Right cardiac atrium (tissue), 5 donors: ENCODE data around the gene MLH3. TPM values are rescaled to one million over a fixed set of nuclear protein-coding genes. Genes with fewer than 3 reads are reported as not detected.
A peak's percentile ranks its signal among the peaks of the same experiment; 100 is the strongest.
"Not testable (repeated sequence)": the region's sequence is repeated elsewhere in the genome, so short reads cannot be mapped to it uniquely, and the experiment has no call there.

Experiments
- ATAC-seq, 2 donors: fragments of 200-7000 bp; cut with Tn5 transposase; one replicate each; pipeline versions ENCODE4 v1.8.0 to v1.9.1; 2020; ENCODE audit warnings: moderate library complexity in 2 of 2, mild to moderate bottlenecking in 1 of 2
- DNase-seq, 3 donors: peaks; one replicate each; pipeline ENCODE4 v3.0.0-alpha.2; 2020
- H3K27ac ChIP-seq: one replicate; pipeline ENCODE4 v1.5.1; 2013; ENCODE audit warnings: mild to moderate bottlenecking, low read length, control low read depth, moderate library complexity
- H3K27me3 ChIP-seq: one replicate; pipeline ENCODE4 v1.6.1; 2013; ENCODE audit not compliant: control insufficient read depth, insufficient read depth
- H3K4me1 ChIP-seq: one replicate; pipeline ENCODE4 v1.6.1; 2013; ENCODE audit warnings: low read length; ENCODE audit not compliant: control insufficient read depth, insufficient read depth
- H3K4me3 ChIP-seq: one replicate; pipeline ENCODE4 v1.5.1; 2013; ENCODE audit warnings: low read length, control low read depth
- H3K9me3 ChIP-seq: one replicate; pipeline ENCODE4 v1.6.1; 2013; ENCODE audit warnings: low read length; ENCODE audit not compliant: control insufficient read depth
- WGBS: extraction: QIAGEN DNeasy Blood & Tissue Kit; methylation state at CpG from one replicate; pipeline ENCODE4 v1.1.7; 2013; 5-methylcytosine and 5-hydroxymethylcytosine counted together
- intact Hi-C, 4 donors: fragments of 100-400 bp; cut with DNase I; formaldehyde crosslinking; loops; one replicate each; pipeline versions ENCODE4 v1.11.0 to v1.14.0; 2022 to 2023
- polyA plus RNA-seq: library from polyadenylated mRNA; stranded (reverse); fragments of 200-250 nt; gene quantifications from one replicate; pipeline ENCODE4 v1.2.3, GENCODE V29; 2013
- total RNA-seq, 4 donors: library from RNA; stranded (reverse); fragmentation: NEBNext Ultra II Directional; extraction: Animal tissue kit (Norgen Biotek cat#: 25700); gene quantifications; one replicate each; pipeline ENCODE4 v1.2.1, GENCODE V29; 2021
- donor health status: healthy with polysubstance abuse.
- donor health status: DM: no; HTN: yes; CAD: no.
- donor health status: DM: no; HTN: no; CAD: no.
- donor health status: DM: no; HTN: yes; CAD: no; lungs with severe emphysema.
- donor health status: DM: yes; HTN: yes; CAD: no.

MLH3 gene
- total and polyA plus RNA-seq, 5 donors, result 12.5 to 27.7 (median 24.6) TPM

DNA sequence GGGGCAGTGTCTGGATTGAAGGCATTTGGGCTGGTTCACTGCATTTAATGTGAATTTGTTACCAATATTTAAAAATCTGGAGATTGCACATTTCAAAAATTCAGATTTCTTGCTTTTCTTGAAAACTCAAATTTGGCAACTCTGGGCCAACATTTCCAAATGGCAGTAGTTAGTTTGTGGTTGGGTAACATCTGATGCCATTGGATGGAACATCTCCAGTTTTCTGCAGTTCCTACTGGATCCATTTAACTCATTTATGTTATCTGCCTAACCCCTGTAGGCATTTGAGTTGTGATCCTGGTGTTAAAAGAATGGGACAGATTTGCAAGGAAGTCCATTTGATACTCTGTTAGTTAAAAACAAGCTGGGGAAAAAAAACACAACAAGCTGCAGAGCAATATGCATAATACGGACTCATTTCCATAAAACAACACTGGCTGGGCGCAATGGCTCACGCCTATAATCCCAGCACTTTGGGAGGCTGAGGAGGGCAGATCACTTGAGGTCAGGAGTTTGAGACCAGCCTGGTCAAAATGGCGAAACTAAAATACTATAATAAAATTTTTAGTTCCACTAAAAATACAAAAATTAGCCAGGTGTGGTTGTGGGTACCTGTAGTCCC, 40.7 kb downstream of the MLH3 start:
- Histone ChIP-seq H3K4me3 (no peak overlapping the region), H3K9me3 (no peaks in the 10 kb centered on the region), H3K4me1 (peaks cover 6% of the 10 kb centered on the region), H3K27me3 (no peaks in the 10 kb centered on the region), H3K27ac (no peak overlapping the region)
- intact Hi-C loops, result loop anchor here in 1 of 4 donors (10.0 kb wide), 1 partner anchor 64 kb away; no protein-coding TSS in a partner anchor
- WGBS, result 94% methylated on average over 4 of the region's 4 CpGs
- ATAC-seq (no peak), DNase-seq (no peak)

DNA sequence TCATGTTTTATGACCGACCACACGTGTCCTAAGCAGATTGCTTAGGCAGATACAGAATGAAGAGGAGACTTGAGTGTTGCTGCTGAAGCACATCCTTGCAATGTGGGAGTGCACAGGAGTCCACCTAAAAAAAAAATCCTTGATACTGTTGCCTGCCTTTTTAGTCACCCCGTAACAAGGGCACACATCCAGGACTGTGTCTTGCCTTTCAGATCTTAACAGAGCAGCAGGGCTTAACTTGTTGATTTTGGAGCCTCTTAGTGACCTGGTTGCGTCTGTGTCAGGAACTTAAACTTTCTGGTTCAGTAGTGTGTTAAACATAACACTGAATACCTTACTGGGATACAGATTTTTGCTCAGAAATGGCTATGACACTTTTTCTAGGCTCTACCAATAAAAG, 42.1 kb downstream of the MLH3 start:
- no peak for DNase-seq
- intact Hi-C loops, result loop anchor here in 2 of 4 donors (10.0 kb wide), 2 partner anchors 56 to 64 kb away; partner anchors contain the start of genes ACYP1 (in 1 of the 2) and ZC2HC1C (in 1 of the 2)
- WGBS, result 86% methylated on average over 4 of the region's 4 CpGs

DNA sequence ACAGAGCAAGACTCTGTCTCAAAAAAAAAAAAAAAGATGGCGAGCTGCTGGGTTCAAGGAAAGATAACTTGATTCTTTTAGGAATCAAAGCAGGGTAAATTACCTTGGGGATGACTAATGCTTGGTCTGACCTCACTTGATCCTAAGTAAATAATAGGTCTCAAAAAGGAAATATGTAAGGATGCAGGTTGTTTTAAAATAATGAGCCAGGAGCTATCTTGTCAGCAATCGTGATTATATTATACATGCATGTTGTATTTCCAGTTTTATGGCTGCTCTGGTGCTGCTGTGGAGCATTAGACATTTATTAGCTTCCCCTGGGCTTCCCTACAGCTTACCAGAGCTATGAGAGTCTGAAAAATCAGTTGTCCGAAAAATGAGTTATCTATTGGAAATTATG, 45.9 kb downstream of the MLH3 start:
- 92% methylated on average over 3 of the region's 3 CpGs for WGBS
- no peak for DNase-seq
- Histone ChIP-seq H3K4me1 (peaks cover 3% of the 10 kb centered on the region), H3K27me3 (no peaks in the 10 kb centered on the region), H3K27ac (no peak overlapping the region), H3K9me3 (no peaks in the 10 kb centered on the region), H3K4me3 (no peak overlapping the region)
- no peak for ATAC-seq
- intact Hi-C loops, result loop anchor here in 2 of 4 donors (10.0 kb wide), 2 partner anchors 59 to 61 kb away; partner anchors contain the start of genes ACYP1 (in 1 of the 2) and ZC2HC1C (in 1 of the 2)

More for the DNA sequence above, 42.1 kb downstream of the MLH3 start:
- no peaks in the 10 kb centered on the region for H3K27me3 ChIP-seq
- no peak overlapping the region for H3K4me3 ChIP-seq
- H3K27ac ChIP-seq, result no peak overlapping the region
- H3K9me3 ChIP-seq, result no peaks in the 10 kb centered on the region
- H3K4me1 ChIP-seq, result peaks cover 7% of the 10 kb centered on the region
- no peak for ATAC-seq

DNA sequence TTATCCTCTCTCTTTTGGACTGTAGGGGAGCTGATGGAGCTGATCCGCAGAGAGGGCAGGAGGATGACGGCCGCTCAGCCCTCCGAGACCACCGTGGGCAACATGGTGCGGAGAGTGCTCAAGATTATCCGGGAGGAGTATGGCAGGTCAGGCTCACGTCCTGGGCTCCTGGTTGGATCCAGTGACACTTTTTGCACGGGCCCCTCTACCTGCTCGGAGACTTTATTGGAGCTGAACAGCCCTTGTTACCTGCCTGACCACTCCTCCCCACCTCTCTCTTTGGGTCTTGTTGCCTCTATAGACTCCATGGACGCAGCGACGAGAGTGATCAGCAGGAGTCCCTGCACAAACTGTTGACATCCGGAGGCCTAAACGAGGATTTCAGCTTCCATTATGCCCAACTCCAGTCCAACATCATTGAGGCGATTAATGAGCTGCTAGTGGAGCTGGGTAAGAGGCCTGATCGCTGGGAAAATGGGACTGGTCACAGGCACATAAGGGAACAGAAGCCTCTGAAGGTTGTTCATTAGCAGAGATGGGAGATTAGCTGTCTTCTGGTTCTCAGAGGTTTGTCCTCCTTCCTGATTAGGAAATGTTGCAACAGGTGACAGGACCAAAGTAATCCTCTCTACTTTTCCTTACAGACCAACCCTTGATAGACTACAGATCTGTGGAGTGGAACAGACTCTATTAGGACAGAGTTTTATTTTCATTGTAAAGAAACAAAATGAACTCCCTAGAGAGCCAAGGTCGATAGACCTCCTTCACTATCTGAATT, 47.8 kb downstream of the MLH3 start:
- Histone ChIP-seq H3K4me1 (peaks cover 3% of the 10 kb centered on the region), H3K4me3 (peak overlapping the region; percentile 86), H3K9me3 (no peaks in the 10 kb centered on the region), H3K27me3 (no peaks in the 10 kb centered on the region), H3K27ac (peak overlapping the region; percentile 74)
- ATAC-seq (peak in 1 of 2 donors; percentile 5), DNase-seq (no peak)
- intact Hi-C loops, result loop anchor here in 2 of 4 donors (10.0 kb wide), 2 partner anchors 59 to 61 kb away; partner anchors contain the start of genes ACYP1 (in 1 of the 2) and ZC2HC1C (in 1 of the 2)
- 11% methylated on average over 18 of the region's 18 CpGs for WGBS

DNA sequence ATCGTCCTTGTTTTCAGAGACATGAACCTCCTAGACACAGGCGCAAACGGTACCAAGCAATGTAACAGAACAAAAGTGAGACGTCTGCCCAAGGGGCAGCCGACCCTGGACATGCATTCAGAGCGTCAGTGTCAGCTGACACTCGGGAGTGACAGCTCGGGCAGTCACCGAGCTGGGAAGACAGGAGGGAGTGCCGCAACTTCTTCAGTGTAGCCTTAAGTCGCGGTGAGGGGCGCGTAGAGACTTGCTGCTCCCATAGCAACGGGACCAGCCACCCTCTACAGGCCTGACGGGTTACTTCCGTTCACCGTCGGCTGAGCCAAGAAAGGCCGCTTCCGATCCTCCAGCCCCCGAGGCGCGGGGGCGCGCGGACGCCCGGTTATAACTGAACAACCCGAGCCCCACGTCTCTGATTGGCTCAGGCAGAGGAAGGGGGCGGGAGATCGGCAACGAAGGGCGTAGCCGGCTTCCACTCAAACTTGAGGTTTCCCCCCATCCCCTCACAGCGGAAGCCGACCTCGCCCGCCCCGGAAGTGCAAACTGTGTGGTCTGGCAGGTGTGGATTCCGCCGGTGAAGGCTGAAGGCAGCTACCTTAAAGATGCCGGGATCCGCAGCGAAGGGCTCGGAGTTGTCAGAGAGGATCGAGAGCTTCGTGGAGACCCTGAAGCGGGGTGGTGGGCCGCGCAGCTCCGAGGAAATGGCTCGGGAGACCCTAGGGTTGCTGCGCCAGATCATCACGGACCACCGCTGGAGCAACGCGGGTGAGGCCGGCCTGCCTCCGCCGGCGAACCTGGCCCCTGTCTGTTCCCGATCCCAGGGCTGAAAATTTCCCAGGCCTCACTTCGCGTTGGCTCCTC, 48.6 kb downstream of the MLH3 start, which contains the start of gene EIF2B2:
TSS of gene EIF2B2 (plus strand) at position 530 of the 858 bp plus-strand sequence. CDS start at position 600, 70 bp downstream.
- Histone ChIP-seq H3K9me3 (no peaks in the 10 kb centered on the region), H3K4me3 (peak within 1 kb of the TSS; percentile 86), H3K27me3 (no peaks in the 10 kb centered on the region), H3K4me1 (peaks cover 3% of the 10 kb centered on the region), H3K27ac (peak within 1 kb of the TSS; percentile 82)
- DNase-seq (peak; percentile 97 to 99 (median 99)), ATAC-seq (peak; percentile 100)
- intact Hi-C loops, result loop anchor here in 2 of 4 donors (10.0 kb wide), 2 partner anchors 58 to 62 kb away; partner anchors contain the start of genes ACYP1 (in 1 of the 2) and ZC2HC1C (in 1 of the 2)
- WGBS, result under 1% methylated on average over 66 of the region's 66 CpGs

DNA sequence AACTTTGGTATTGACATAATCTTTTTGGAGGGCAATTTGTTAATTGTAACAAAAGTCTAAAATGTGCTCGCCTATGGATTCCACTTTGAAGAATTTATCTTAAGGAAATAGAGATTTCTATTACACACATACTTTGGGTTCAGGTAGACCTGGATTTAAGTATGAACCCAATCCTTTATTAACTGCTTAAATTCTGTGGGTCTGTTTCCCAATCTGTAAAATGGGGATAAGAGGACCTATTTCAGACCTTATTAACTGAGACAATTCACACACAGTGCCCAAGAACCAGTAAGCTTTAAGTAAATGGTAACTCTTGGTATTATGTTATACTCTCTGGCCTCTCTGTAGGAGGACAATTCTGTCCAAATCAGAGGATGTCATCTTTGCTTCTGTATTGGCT, 49.4 kb downstream of the MLH3 start:
- Histone ChIP-seq H3K27ac (no peak overlapping the region), H3K4me1 (peaks cover 3% of the 10 kb centered on the region), H3K9me3 (no peaks in the 10 kb centered on the region), H3K4me3 (peak overlapping the region; percentile 86), H3K27me3 (no peaks in the 10 kb centered on the region)
- intact Hi-C loops, result loop anchor here in 2 of 4 donors (10.0 kb wide), 2 partner anchors 57 to 63 kb away; partner anchors contain the start of genes ACYP1 (in 1 of the 2) and ZC2HC1C (in 1 of the 2)
- DNase-seq (no peak), ATAC-seq (no peak)
- WGBS, result 99% methylated on average over 1 of the region's 1 CpG

DNA sequence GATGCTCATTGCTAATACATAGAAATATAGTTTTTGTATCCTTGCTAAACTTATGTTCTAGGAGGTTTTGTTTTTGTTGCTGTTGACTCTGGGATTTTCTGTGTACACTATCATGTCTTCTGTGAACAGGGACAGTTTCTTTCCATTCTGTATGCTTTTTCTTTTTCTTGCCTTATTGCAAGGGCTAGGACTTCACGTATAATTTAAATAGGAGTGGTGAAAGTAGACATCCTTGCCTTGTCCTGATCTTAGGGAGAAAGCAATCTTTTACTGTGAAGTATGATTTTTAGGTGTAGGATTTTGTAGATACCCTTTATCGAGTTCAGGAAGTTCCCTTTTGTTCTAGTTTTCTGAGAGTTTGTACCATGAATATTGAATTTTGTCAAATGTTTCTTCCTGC, 50.0 kb downstream of the MLH3 start:
- Histone ChIP-seq H3K27me3 (no peaks in the 10 kb centered on the region), H3K9me3 (no peaks in the 10 kb centered on the region), H3K4me3 (no peak overlapping the region), H3K4me1 (peaks cover 3% of the 10 kb centered on the region), H3K27ac (no peak overlapping the region)
- 93% methylated on average over 2 of the region's 2 CpGs for WGBS
- ATAC-seq (no peak), DNase-seq (no peak)
- intact Hi-C loops, result loop anchor here in 2 of 4 donors (10.0 kb wide), 2 partner anchors 56 to 64 kb away; partner anchors contain the start of genes ACYP1 (in 1 of the 2) and ZC2HC1C (in 1 of the 2)

DNA sequence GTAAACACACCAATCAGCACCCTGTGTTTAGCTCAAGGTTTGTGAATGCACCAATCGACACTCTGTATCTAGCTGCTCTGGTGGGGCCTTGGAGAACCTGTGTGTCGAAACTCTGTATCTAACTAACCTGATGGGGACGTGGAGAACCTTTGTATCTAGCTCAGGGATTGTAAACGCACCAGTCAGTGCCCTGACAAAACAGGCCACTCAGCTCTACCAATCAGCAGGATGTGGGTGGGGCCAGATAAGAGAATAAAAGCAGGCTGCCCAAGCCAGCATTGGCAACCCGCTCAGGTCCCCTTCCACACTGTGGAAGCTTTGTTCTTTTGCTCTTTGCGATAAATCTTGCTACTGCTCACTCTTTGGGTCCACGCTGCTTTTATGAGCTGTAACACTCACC, 55.5 kb downstream of the MLH3 start:
- H3K4me3 ChIP-seq, ATAC-seq, H3K27me3 ChIP-seq, intact Hi-C loops, H3K4me1 ChIP-seq, H3K27ac ChIP-seq, H3K9me3 ChIP-seq, DNase-seq: not testable (repeated sequence)
- 89% methylated on average over 6 of the region's 7 CpGs for WGBS

DNA sequence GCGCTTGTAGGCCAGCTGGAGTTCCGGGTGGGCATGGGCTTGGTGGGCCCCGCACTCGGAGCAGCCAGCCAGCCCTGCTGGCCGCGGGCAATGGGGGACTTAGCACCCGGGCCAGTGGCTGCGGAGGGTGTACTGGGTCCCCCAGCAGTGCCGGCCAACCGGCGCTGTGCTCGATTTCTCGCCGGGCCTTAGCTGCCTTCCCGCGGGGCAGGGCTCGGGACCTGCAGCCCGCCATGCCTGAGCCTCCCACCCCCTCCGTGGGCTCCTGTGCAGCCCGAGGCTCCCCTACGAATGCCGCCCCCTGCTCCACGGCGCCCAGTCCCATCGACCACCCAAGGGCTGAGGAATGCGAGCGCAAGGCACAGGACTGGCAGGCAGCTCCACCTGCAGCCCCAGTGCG, 57.1 kb downstream of the MLH3 start:
- H3K27me3 ChIP-seq, H3K4me1 ChIP-seq, DNase-seq, intact Hi-C loops, H3K9me3 ChIP-seq, H3K27ac ChIP-seq, H3K4me3 ChIP-seq, ATAC-seq: not testable (repeated sequence)
- WGBS, result 94% methylated on average over 28 of the region's 28 CpGs

DNA sequence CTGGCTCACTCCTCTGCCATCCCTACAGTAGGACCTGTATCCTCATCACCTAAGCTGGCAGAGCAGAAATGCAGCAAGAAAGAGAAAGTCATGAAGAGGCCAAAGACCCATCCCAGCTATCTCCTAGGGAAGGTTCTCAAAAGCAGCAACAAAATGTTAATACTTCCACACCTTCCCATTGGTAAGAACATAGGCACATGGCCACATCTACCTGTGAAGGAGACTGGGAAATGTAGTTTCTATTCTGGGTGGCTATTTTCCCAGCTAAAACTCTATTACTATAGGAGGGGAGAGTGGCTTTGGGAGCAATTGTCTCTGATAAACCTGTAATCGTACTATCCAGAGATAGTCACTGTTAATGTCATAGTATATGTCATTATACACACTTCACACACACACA, 62.3 kb downstream of the MLH3 start:
- no peak for ATAC-seq
- intact Hi-C loops, result no loop called here
- Histone ChIP-seq H3K4me1 (no peaks in the 10 kb centered on the region), H3K4me3 (no peak overlapping the region), H3K27ac (no peak overlapping the region), H3K27me3 (no peaks in the 10 kb centered on the region), H3K9me3 (no peaks in the 10 kb centered on the region)
- no peak for DNase-seq
- 81% methylated on average over 1 of the region's 1 CpG for WGBS
